HepG2 (cell line): ENCODE data around the gene MAN2A1. TPM values are rescaled to one million over a fixed set of nuclear protein-coding genes. Genes with fewer than 3 reads are reported as not detected.

ENCODE experiments used
- ATAC-seq: fragments of 200-7000 bp; cut with Tn5 transposase; 3 replicates; pipeline ENCODE4 v1.9.1; 2020; ENCODE audit warnings: mild to moderate bottlenecking, moderate library complexity
- BruUV-seq: library from RNA; stranded (reverse); fragments of 400-500 nt; replicated peaks from 2 replicates; lab custom pipeline; 2021; lab: Mats Ljungman, UMichigan
- CTCF ChIA-PET: fragments of 300-600 bp; formaldehyde crosslinking; extraction: SDS; loops from one replicate; lab custom pipeline; 2021; ENCODE audit warnings: low total read pairs, inconsistent platforms, low intra/inter-chr PET ratio; lab: Yijun Ruan, JAX
- POLR2A ChIA-PET: fragments of 350-600 bp; sonication (Branson Sonifier 250); formaldehyde crosslinking; loops from one replicate; lab custom pipeline; 2020; ENCODE audit warnings: antibody characterized with exemption, inconsistent platforms; lab: Yijun Ruan, JAX
- DNase-seq: peaks from one replicate; pipeline ENCODE4 v3.0.0-alpha.2; 2015; ENCODE audit warnings: low spot score
- FAIRE-seq: peaks from 3 replicates; lab custom pipeline; 2011; peaks lifted over from hg19 to GRCh38; lab: Jason Lieb, UNC
- H2AFZ ChIP-seq: one replicate; pipeline ENCODE4 v1.6.1; 2011; ENCODE audit warnings: low read length, inconsistent platforms
- H3K27ac ChIP-seq: fragments of 300-600 bp; 3 replicates; pipeline ENCODE4 v1.8.0; 2011; ENCODE audit warnings: mixed run types, mild to moderate bottlenecking, mixed read lengths, low read length, inconsistent platforms; ENCODE audit not compliant: insufficient read depth; ENCODE audit errors: extremely low read length
- H3K27me3 ChIP-seq, 2 experiments: fragments of 200-600 bp in 1 of 2; 2 replicates in 1 of 2; 3 replicates in 1 of 2; pipeline versions ENCODE4 v1.6.0 to v1.8.0; 2011; ENCODE audit warnings: low read length in 2 of 2, mild to moderate bottlenecking in 2 of 2, moderate library complexity in 2 of 2, inconsistent platforms in 1 of 2; ENCODE audit not compliant: insufficient read depth in 2 of 2, control insufficient read depth in 1 of 2
- H3K36me3 ChIP-seq, 2 experiments: fragments of 200-600 bp in 1 of 2; replicated peaks in 1 of 2; 2 replicates in 1 of 2; 3 replicates in 1 of 2; pipeline versions ENCODE4 v1.5.1 to v1.8.0; 2011; ENCODE audit warnings: low read length in 2 of 2, inconsistent platforms in 1 of 2; ENCODE audit not compliant: insufficient read depth in 2 of 2, control insufficient read depth in 1 of 2
- H3K4me1 ChIP-seq: 2 replicates; pipeline ENCODE4 v1.5.1; 2012; ENCODE audit warnings: low read length, inconsistent platforms; ENCODE audit not compliant: insufficient read depth
- H3K4me2 ChIP-seq: 2 replicates; pipeline ENCODE4 v1.6.0; 2011; ENCODE audit warnings: low read depth, low read length, inconsistent platforms
- H3K4me3 ChIP-seq, 3 experiments: fragments of 200-600 bp in 1 of 3; sonication (generic), shearing (Covaris generic) in 1 of 3; replicated peaks in 1 of 3; 2 replicates each; pipeline ENCODE4 v1.5.1; 2011 to 2016; ENCODE audit warnings: low read length in 3 of 3, inconsistent platforms in 2 of 3, low read depth in 2 of 3, mild to moderate bottlenecking in 2 of 3, control low read depth in 1 of 3, mixed read lengths in 1 of 3; ENCODE audit not compliant: insufficient read depth in 1 of 3
- H3K79me2 ChIP-seq: one replicate; pipeline ENCODE4 v1.6.1; 2011; ENCODE audit warnings: low read length, inconsistent platforms; ENCODE audit not compliant: insufficient read depth
- H3K9ac ChIP-seq: 2 replicates; pipeline ENCODE4 v1.6.0; 2011; ENCODE audit warnings: mild to moderate bottlenecking, low read depth, low read length, inconsistent platforms; ENCODE audit not compliant: insufficient read depth
- H3K9me3 ChIP-seq: 2 replicates; pipeline ENCODE4 v1.5.1; 2012; ENCODE audit warnings: mild to moderate bottlenecking, low read length
- H4K20me1 ChIP-seq: 2 replicates; pipeline ENCODE4 v1.6.0; 2011; ENCODE audit warnings: inconsistent platforms, mild to moderate bottlenecking, low read length, moderate library complexity; ENCODE audit not compliant: insufficient read depth
- FOSL2 ChIP-seq: sonication (generic); formaldehyde crosslinking; IDR thresholded peaks from 2 replicates; pipeline ENCODE4 v1.4.0; 2020; ENCODE audit warnings: missing genetic modification reagents
- SIX1 ChIP-seq: sonication (generic); formaldehyde crosslinking; IDR thresholded peaks from 2 replicates; pipeline ENCODE4 v1.4.0; 2020; ENCODE audit warnings: missing genetic modification reagents, borderline replicate concordance
- ZNF775 ChIP-seq: sonication (generic); formaldehyde crosslinking; IDR thresholded peaks from 2 replicates; pipeline ENCODE4 v1.4.0; 2020; ENCODE audit warnings: missing genetic modification reagents, mild to moderate bottlenecking, moderate library complexity, borderline replicate concordance
- ZNF878 ChIP-seq: sonication (generic); formaldehyde crosslinking; IDR thresholded peaks from 2 replicates; pipeline ENCODE4 v1.8.1; 2023; ENCODE audit warnings: mild to moderate bottlenecking, missing genetic modification reagents, moderate library complexity
- ZZZ3 ChIP-seq: sonication (generic); formaldehyde crosslinking; IDR thresholded peaks from 2 replicates; pipeline ENCODE4 v1.4.0; 2020; ENCODE audit warnings: missing genetic modification reagents, mild to moderate bottlenecking, borderline replicate concordance
- WGBS: methylation state at CpG from one replicate; pipeline ENCODE4 v1.1.6; 2017; ENCODE audit warnings: low lambda C conversion rate; 5-methylcytosine and 5-hydroxymethylcytosine counted together
- in situ Hi-C: cut with HindIII; loops from 2 replicates; pipeline ENCODE4 v1.10.0; 2017; ENCODE audit warnings: low pct_unique_long_range_greater_than_20kb; ENCODE audit not compliant: extremely low pct_ligation_motif_present
- intact Hi-C: fragments of 100-400 bp; cut with micrococcal nuclease; formaldehyde crosslinking; loops from one replicate; pipeline ENCODE4 v1.10.0; 2022; ENCODE audit not compliant: unreplicated experiment
- polyA plus RNA-seq, 8 experiments: library from polyadenylated mRNA; depleted of rRNA in 3 of 8; stranded (reverse) in 7 of 8; unstranded in 1 of 8; fragments of >200 nt; fragmentation: Illumina TruSeq in 4 of 8; extraction: Trizol in 4 of 8; gene quantifications; 2 replicates each; pipeline versions ENCODE4 v1.2.1 to v1.2.3, GENCODE V29; 2011 to 2016; ENCODE audit warnings: low read depth in 4 of 8, missing spikeins in 1 of 8, mixed read lengths in 1 of 8; ENCODE audit not compliant: insufficient read depth in 1 of 8
- total RNA-seq, 5 experiments: library from RNA; depleted of rRNA; stranded (reverse); fragments of >200 nt; fragmentation: Illumina TruSeq; extraction: Trizol; gene quantifications; 2 replicates each; pipeline ENCODE4 v1.2.3, GENCODE V29; 2016; ENCODE audit warnings: low read depth in 1 of 5
- TF ChIP-seq, protein P1 (sequence below): sonication (generic); formaldehyde crosslinking; IDR thresholded peaks from 2 replicates; pipeline ENCODE4 v1.8.0; 2022; ENCODE audit warnings: mild to moderate bottlenecking, missing genetic modification reagents, moderate library complexity
- TF ChIP-seq, protein P2 (sequence below): fragments of 450-650 bp; IDR thresholded peaks from 2 replicates; pipeline ENCODE4 v1.6.1; 2017

Gene MAN2A1
- total and polyA plus RNA-seq, 2 of the 13 experiments (the other 11 are each of a cell fraction or from before 2014, with no cell fraction given), result 56.2 to 80.5 TPM

DNA sequence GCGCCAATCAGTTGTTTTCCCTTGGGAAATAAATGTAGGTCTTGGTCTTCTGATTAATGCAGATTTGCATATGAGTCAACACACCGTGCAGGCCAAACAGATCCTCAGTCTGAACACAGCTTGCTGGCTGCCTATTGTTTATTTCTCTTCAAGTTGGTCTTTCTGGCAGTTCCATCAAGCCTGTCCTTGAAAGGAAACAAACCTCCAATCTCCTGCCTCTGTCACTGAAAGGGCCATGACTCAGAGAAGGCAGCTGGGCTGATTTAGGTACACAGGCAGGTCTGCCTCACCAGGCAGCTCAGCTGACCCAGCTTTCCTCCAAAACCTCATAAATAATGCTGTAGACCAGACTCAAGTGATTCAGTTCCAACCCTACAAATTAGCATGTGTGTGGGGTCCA is 175.9 kb downstream of the MAN2A1 start:
- Histone ChIP-seq H3K27me3 (no peaks in the 10 kb centered on the region), H3K4me1 (no peaks in the 10 kb centered on the region), H3K36me3 (peaks cover 17 to 54% of the 10 kb centered on the region in 2 experiments), H3K4me3 (no peak overlapping the region), H2AFZ (no peak overlapping the region), H3K79me2 (no peaks in the 10 kb centered on the region), H3K4me2 (no peak overlapping the region), H3K9ac (no peak overlapping the region), H3K9me3 (no peaks in the 10 kb centered on the region), H4K20me1 (no peaks in the 10 kb centered on the region), H3K27ac (no peak overlapping the region)
- FAIRE-seq (no peak), DNase-seq (peak; percentile 29), ATAC-seq (peak; percentile 41; the same call in 2 of the 3 replicates)
- POLR2A ChIA-PET, result no interaction called here
- WGBS, result 92% methylated on average over 2 of the region's 2 CpGs
- intact Hi-C loops, result no loop called here
- no TSS peak for BruUV-seq
- TF ChIP-seq ZNF775 (no peak), ZZZ3 (CRISPR knock-in tag) (no peak), SIX1 (CRISPR knock-in tag) (no peak), ZNF878 (CRISPR knock-in tag) (0 out of 2 replicates have a peak, but pooled peaks have one; percentile 32), FOSL2 (CRISPR knock-in tag) (peak; percentile 67)
- TF ChIP-seq, protein P1, sequence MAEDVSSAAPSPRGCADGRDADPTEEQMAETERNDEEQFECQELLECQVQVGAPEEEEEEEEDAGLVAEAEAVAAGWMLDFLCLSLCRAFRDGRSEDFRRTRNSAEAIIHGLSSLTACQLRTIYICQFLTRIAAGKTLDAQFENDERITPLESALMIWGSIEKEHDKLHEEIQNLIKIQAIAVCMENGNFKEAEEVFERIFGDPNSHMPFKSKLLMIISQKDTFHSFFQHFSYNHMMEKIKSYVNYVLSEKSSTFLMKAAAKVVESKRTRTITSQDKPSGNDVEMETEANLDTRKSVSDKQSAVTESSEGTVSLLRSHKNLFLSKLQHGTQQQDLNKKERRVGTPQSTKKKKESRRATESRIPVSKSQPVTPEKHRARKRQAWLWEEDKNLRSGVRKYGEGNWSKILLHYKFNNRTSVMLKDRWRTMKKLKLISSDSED (CRISPR knock-in tag), result no peak
- TF ChIP-seq, protein P2, sequence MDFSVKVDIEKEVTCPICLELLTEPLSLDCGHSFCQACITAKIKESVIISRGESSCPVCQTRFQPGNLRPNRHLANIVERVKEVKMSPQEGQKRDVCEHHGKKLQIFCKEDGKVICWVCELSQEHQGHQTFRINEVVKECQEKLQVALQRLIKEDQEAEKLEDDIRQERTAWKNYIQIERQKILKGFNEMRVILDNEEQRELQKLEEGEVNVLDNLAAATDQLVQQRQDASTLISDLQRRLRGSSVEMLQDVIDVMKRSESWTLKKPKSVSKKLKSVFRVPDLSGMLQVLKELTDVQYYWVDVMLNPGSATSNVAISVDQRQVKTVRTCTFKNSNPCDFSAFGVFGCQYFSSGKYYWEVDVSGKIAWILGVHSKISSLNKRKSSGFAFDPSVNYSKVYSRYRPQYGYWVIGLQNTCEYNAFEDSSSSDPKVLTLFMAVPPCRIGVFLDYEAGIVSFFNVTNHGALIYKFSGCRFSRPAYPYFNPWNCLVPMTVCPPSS, result no peak
- CTCF ChIA-PET, result no interaction called here
- in situ Hi-C loops, result no loop called here
